KOPT-K1 (cell line): ENCODE results near the gene UNC5C.

Source experiments
- H3K27ac ChIP-seq: fragments of 200-600 bp; sonication (generic); 2 replicates; pipeline ENCODE4 v1.5.1; 2016; ENCODE audit warnings: antibody characterized with exemption, mild to moderate bottlenecking, low read depth, low read length; ENCODE audit not compliant: poor library complexity, severe bottlenecking
- H3K36me3 ChIP-seq: fragments of 200-600 bp; sonication (generic); 2 replicates; pipeline ENCODE4 v1.5.1; 2017; ENCODE audit warnings: antibody characterized with exemption, mild to moderate bottlenecking, low read length, moderate library complexity; ENCODE audit not compliant: insufficient read depth
- H3K9me3 ChIP-seq: fragments of 200-600 bp; sonication (generic); 2 replicates; pipeline ENCODE4 v1.5.1; 2017; ENCODE audit warnings: antibody characterized with exemption, low read length, mild to moderate bottlenecking; ENCODE audit not compliant: insufficient read depth, poor library complexity, severe bottlenecking

Gene UNC5C

GRCh38 chr4:95472534-95472933, 76.2 kb downstream of the UNC5C start:
- no peaks in the 10 kb centered on the region for H3K9me3 ChIP-seq
- no peak overlapping the region for H3K27ac ChIP-seq
- H3K36me3 ChIP-seq = no peaks in the 10 kb centered on the region

GRCh38 chr4:95470622-95471021, 78.2 kb downstream of the UNC5C start:
- H3K9me3 ChIP-seq = no peaks in the 10 kb centered on the region
- no peak overlapping the region for H3K27ac ChIP-seq

GRCh38 chr4:95469617-95470016, 79.2 kb downstream of the UNC5C start:
- Histone ChIP-seq H3K36me3 (no peaks in the 10 kb centered on the region), H3K27ac (no peak overlapping the region)

More at GRCh38 chr4:95470622-95471021, 78.2 kb downstream of the UNC5C start:
- H3K36me3 ChIP-seq = no peaks in the 10 kb centered on the region

GRCh38 chr4:95466791-95467190, 82.0 kb downstream of the UNC5C start:
- Histone ChIP-seq H3K9me3 (no peaks in the 10 kb centered on the region), H3K27ac (no peak overlapping the region), H3K36me3 (no peaks in the 10 kb centered on the region)

More at GRCh38 chr4:95469617-95470016, 79.2 kb downstream of the UNC5C start:
- no peaks in the 10 kb centered on the region for H3K9me3 ChIP-seq

- H3K27ac ChIP-seq = no peak overlapping the region
- no peaks in the 10 kb centered on the region for H3K36me3 ChIP-seq
- no peaks in the 10 kb centered on the region for H3K9me3 ChIP-seq
Measured at GRCh38 chr4:95465010-95465409, 83.8 kb downstream of the UNC5C start.

GRCh38 chr4:95462921-95463320, 85.9 kb downstream of the UNC5C start:
- no peak overlapping the region for H3K27ac ChIP-seq
- no peaks in the 10 kb centered on the region for H3K36me3 ChIP-seq
- no peaks in the 10 kb centered on the region for H3K9me3 ChIP-seq

- Histone ChIP-seq H3K27ac (no peak overlapping the region), H3K9me3 (no peaks in the 10 kb centered on the region), H3K36me3 (no peaks in the 10 kb centered on the region)
Measured at GRCh38 chr4:95457353-95457752, 91.4 kb downstream of the UNC5C start.

GRCh38 chr4:95450294-95450693, 98.5 kb downstream of the UNC5C start:
- H3K27ac ChIP-seq = no peak overlapping the region
- no peaks in the 10 kb centered on the region for H3K36me3 ChIP-seq
- no peaks in the 10 kb centered on the region for H3K9me3 ChIP-seq

GRCh38 chr4:95446173-95446572, 102.6 kb downstream of the UNC5C start:
- Histone ChIP-seq H3K27ac (no peak overlapping the region), H3K36me3 (no peaks in the 10 kb centered on the region), H3K9me3 (no peaks in the 10 kb centered on the region)

- no peak overlapping the region for H3K27ac ChIP-seq
- no peaks in the 10 kb centered on the region for H3K9me3 ChIP-seq
- H3K36me3 ChIP-seq = no peaks in the 10 kb centered on the region
Measured at GRCh38 chr4:95445251-95445650, 103.5 kb downstream of the UNC5C start.

GRCh38 chr4:95444812-95445211, 104.0 kb downstream of the UNC5C start:
- Histone ChIP-seq H3K36me3 (no peaks in the 10 kb centered on the region), H3K9me3 (no peaks in the 10 kb centered on the region), H3K27ac (no peak overlapping the region)

- Histone ChIP-seq H3K36me3 (no peaks in the 10 kb centered on the region), H3K27ac (no peak overlapping the region), H3K9me3 (no peaks in the 10 kb centered on the region)
Measured at GRCh38 chr4:95439896-95440295, 108.9 kb downstream of the UNC5C start.

GRCh38 chr4:95439071-95439470, 109.7 kb downstream of the UNC5C start:
- H3K27ac ChIP-seq = no peak overlapping the region
- no peaks in the 10 kb centered on the region for H3K9me3 ChIP-seq
- H3K36me3 ChIP-seq = no peaks in the 10 kb centered on the region

- no peaks in the 10 kb centered on the region for H3K36me3 ChIP-seq
- H3K9me3 ChIP-seq = no peaks in the 10 kb centered on the region
- H3K27ac ChIP-seq = no peak overlapping the region
Measured at GRCh38 chr4:95432466-95432865, 116.3 kb downstream of the UNC5C start.

GRCh38 chr4:95431678-95432077, 117.1 kb downstream of the UNC5C start:
- no peak overlapping the region for H3K27ac ChIP-seq
- no peaks in the 10 kb centered on the region for H3K9me3 ChIP-seq
- H3K36me3 ChIP-seq = no peaks in the 10 kb centered on the region

- H3K9me3 ChIP-seq = no peaks in the 10 kb centered on the region
- no peak overlapping the region for H3K27ac ChIP-seq
- no peaks in the 10 kb centered on the region for H3K36me3 ChIP-seq
Measured at GRCh38 chr4:95429416-95429815, 119.4 kb downstream of the UNC5C start.
